HG03432 (cell line): ENCODE measurements around the gene SLC9A2.

Experiments
- ATAC-seq: cut with Tn5 transposase; IDR thresholded peaks from one replicate; pipeline ENCODE4 v1.9.1; 2021; ENCODE audit warnings: mild to moderate bottlenecking, moderate library complexity; ENCODE audit not compliant: unreplicated experiment

The SLC9A2 gene

GRCh38 chr2:102619414-102620319 lies at the start of gene SLC9A2:
Gene SLC9A2, plus strand, starts transcription at chr2:102619553. Its CDS starts 296 bp downstream, at chr2:102619849.
- ATAC-seq, result peak; percentile 25

GRCh38 chr2:102575888-102576287 lies 43.5 kb upstream of the SLC9A2 start:
- no peak for ATAC-seq

GRCh38 chr2:102578376-102578775 lies 41.0 kb upstream of the SLC9A2 start:
- ATAC-seq, result no peak

- ATAC-seq, result peak; percentile 54
These were observed 37.4 kb upstream of the SLC9A2 start for GRCh38 chr2:102581911-102582310.

- ATAC-seq, result no peak
These were observed 36.5 kb upstream of the SLC9A2 start for GRCh38 chr2:102582845-102583244.

GRCh38 chr2:102585847-102586404 lies 33.4 kb upstream of the SLC9A2 start:
- ATAC-seq, result no peak

GRCh38 chr2:102588213-102588939 lies 31.0 kb upstream of the SLC9A2 start:
- ATAC-seq, result no peak

- ATAC-seq, result no peak
These were observed 29.9 kb upstream of the SLC9A2 start for GRCh38 chr2:102589444-102589843.

GRCh38 chr2:102591491-102592045 lies 27.8 kb upstream of the SLC9A2 start:
- ATAC-seq, result no peak

GRCh38 chr2:102592601-102593000 lies 26.8 kb upstream of the SLC9A2 start:
- ATAC-seq, result no peak

- no peak for ATAC-seq
These were observed 25.8 kb upstream of the SLC9A2 start for GRCh38 chr2:102593516-102593915.

GRCh38 chr2:102594445-102595016 lies 24.8 kb upstream of the SLC9A2 start:
- no peak for ATAC-seq

- no peak for ATAC-seq
These were observed 21.6 kb upstream of the SLC9A2 start for GRCh38 chr2:102597788-102598187.

GRCh38 chr2:102599486-102599885 lies 19.9 kb upstream of the SLC9A2 start:
- no peak for ATAC-seq

GRCh38 chr2:102601730-102602129 lies 17.6 kb upstream of the SLC9A2 start:
- ATAC-seq, result peak; percentile 72

GRCh38 chr2:102603904-102604303 lies 15.4 kb upstream of the SLC9A2 start:
- ATAC-seq, result no peak

GRCh38 chr2:102604769-102605168 lies 14.6 kb upstream of the SLC9A2 start:
- no peak for ATAC-seq

- no peak for ATAC-seq
These were observed 13.0 kb upstream of the SLC9A2 start for GRCh38 chr2:102606353-102606752.

- ATAC-seq, result peak; percentile 86
These were observed 3.5 kb upstream of the SLC9A2 start for GRCh38 chr2:102615620-102616436.
